ENCODE measurements around the gene AUNIP.

AUNIP gene

GRCh38 chr1:25816112-25816718 is 43.0 kb downstream of the AUNIP start:
- no peak for TF ChIP-seq GABPA (IDR thresholded peaks at IDR 0.05; ENCODE audit: low read depth)
- TF ChIP-seq CTCF (IDR thresholded peaks at IDR 0.05; ENCODE audit: insufficient read depth, low read length), result no peak
- no peak for TF ChIP-seq POLR2AphosphoS5 (IDR thresholded peaks at IDR 0.05; ENCODE audit: low read depth)
- no peak for TF ChIP-seq SPI1 (IDR thresholded peaks at IDR 0.05; ENCODE audit: borderline replicate concordance, low read depth)
- no peak for TF ChIP-seq REST (IDR thresholded peaks at IDR 0.05; ENCODE audit: insufficient replicate concordance, low read depth)
- no peak overlapping the region for H3K27ac ChIP-seq (replicated peaks)

DNA sequence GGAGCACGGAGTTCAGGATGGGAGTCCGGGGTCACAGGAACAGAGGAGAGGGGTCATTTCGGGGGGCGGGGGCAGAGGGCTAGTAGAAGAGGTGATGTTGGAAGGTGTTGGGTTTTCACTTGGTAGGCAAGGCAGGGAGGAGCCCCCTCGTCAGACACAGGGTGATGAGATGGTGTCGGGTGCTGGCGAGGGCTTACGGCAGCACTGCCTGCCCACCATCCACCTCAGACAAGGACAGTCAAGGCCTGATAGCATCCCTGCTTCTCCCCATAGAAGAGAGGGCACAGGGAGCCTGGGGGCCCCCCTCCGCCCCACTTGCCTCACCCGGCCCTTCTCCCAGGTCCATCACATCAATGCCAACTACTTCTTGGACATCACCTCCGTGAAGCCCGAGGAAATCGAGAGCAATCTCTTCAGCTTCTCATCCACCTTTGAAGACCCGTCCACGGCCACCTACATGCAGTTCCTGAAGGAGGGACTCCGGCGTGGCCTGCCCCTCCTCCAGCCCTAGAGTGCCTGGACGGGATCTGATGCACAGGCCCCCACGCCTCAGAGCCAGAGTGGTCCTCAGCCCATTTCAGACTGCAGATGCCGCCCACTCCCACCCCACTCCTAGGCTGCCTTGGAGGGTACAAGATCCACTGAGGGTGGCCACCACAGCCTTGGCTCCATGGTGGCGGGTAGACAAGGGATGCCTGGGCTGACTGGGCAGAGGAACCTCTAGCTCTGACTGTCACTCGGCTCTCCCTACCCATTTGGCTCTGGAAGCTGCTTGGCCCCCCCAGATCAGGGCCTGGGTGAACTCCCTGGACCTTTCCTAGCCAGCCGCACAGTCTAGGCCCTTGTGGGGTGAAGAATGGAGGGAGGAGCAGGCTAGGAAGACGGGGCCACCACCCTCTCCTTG is 43.8 kb downstream of the AUNIP start:
- no peak for DNase-seq (ENCODE audit: low read depth in 1 of 2, low spot score in 1 of 2)
- TF ChIP-seq SPI1 (IDR thresholded peaks at IDR 0.05; ENCODE audit: borderline replicate concordance, low read depth), result no peak
- TF ChIP-seq GABPA (IDR thresholded peaks at IDR 0.05; ENCODE audit: low read depth), result no peak
- TF ChIP-seq POLR2AphosphoS5 (IDR thresholded peaks at IDR 0.05; ENCODE audit: low read depth), result no peak
- no peak for TF ChIP-seq REST (IDR thresholded peaks at IDR 0.05; ENCODE audit: insufficient replicate concordance, low read depth)
- TF ChIP-seq CTCF (IDR thresholded peaks at IDR 0.05; ENCODE audit: insufficient read depth, low read length), result no peak
- H3K27ac ChIP-seq (replicated peaks), result no peak overlapping the region

More at GRCh38 chr1:25816112-25816718, 43.0 kb downstream of the AUNIP start:
- H3K27me3 ChIP-seq (ENCODE audit: insufficient read depth, poor library complexity, severe bottlenecking), result no peaks in the 10 kb centered on the region
- no peak overlapping the region for H3K4me3 ChIP-seq (replicated peaks; ENCODE audit: insufficient read depth, low read length)
- DNase-seq (ENCODE audit: low read depth in 1 of 2, low spot score in 1 of 2), result no peak

GRCh38 chr1:25814549-25815087 is 44.6 kb downstream of the AUNIP start:
- no peak overlapping the region for H3K27ac ChIP-seq (replicated peaks)
- H3K4me3 ChIP-seq (replicated peaks; ENCODE audit: insufficient read depth, low read length), result no peak overlapping the region
- no peak for DNase-seq (ENCODE audit: low read depth in 1 of 2, low spot score in 1 of 2)
- no peaks in the 10 kb centered on the region for H3K27me3 ChIP-seq (ENCODE audit: insufficient read depth, poor library complexity, severe bottlenecking)
- TF ChIP-seq POLR2AphosphoS5 (IDR thresholded peaks at IDR 0.05; ENCODE audit: low read depth) (no peak), SPI1 (IDR thresholded peaks at IDR 0.05; ENCODE audit: borderline replicate concordance, low read depth) (no peak), REST (IDR thresholded peaks at IDR 0.05; ENCODE audit: insufficient replicate concordance, low read depth) (no peak), CTCF (IDR thresholded peaks at IDR 0.05; ENCODE audit: insufficient read depth, low read length) (no peak), GABPA (IDR thresholded peaks at IDR 0.05; ENCODE audit: low read depth) (no peak)

More for the DNA sequence above, 43.8 kb downstream of the AUNIP start:
- no peaks in the 10 kb centered on the region for H3K27me3 ChIP-seq (ENCODE audit: insufficient read depth, poor library complexity, severe bottlenecking)
- H3K4me3 ChIP-seq (replicated peaks; ENCODE audit: insufficient read depth, low read length), result no peak overlapping the region
